GOT3 (cell line): ENCODE results near the gene FBXW8.

Experiments
- DNase-seq: peaks from one replicate; lab custom pipeline; 2025; ENCODE audit warnings: mixed read lengths; lab: John Stamatoyannopoulos, UW

Gene FBXW8

DNA sequence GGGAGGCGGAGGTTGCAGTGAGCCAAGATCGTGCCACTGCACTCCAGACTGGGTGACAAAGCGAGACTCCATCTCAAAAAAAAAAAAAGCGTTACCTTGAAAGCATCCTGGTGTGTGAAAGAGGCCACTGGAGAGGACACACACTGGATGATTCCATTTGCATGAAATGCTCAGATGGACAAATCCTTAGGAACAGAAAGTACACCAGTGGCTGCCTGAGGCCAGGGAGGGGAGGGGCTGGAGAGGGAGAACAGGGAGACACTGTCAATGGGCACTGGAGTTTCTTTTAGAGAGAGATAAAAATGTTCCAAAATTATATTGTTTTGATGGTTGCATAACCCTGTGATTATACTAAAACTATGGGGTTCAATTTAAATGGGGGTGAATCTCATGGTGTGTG is 168.7 kb downstream of the FBXW8 start:
- no peak for DNase-seq

- DNase-seq: no peak
Observed at GRCh38 chr12:117080661-117081144, 170.0 kb downstream of the FBXW8 start.
